HG02870 (cell line): ENCODE measurements around the gene PDXK.

Experiments
- ATAC-seq: cut with Tn5 transposase; IDR thresholded peaks from one replicate; pipeline ENCODE4 v1.9.1; 2021; ENCODE audit warnings: mild to moderate bottlenecking, moderate library complexity; ENCODE audit not compliant: unreplicated experiment

The PDXK gene

DNA sequence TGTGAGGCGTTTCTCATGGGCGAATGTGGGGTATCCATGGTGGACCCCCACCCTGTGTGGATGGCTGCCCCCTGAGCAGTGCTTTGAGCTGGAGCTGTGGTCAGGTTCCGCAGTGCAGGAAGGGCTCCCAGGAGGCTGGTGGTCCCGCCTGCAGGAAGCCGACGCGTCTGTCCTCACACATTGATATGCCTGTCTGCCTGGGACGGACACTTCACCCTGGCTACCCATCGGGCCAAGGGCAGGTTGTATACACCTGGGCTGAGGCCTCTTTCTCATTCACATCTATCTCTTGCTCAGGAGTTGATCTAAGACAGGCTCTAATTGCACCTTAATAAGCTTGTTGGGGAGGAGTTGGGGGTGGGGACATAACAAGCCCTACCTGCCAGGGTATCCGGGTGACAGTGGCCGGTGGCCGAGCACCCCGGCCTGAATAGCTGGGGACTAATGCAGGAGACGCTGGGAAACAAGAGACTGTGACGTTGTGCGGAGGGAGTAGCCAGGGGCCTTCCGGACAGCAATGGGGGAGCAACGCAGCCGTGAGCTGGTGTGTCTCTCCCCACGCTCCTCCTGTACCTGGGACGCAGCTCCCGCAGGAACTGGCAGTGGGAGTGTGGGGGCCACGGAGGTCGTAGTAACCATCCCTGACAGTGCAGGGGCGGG, 21.7 kb downstream of the PDXK start:
- no peak for ATAC-seq

DNA sequence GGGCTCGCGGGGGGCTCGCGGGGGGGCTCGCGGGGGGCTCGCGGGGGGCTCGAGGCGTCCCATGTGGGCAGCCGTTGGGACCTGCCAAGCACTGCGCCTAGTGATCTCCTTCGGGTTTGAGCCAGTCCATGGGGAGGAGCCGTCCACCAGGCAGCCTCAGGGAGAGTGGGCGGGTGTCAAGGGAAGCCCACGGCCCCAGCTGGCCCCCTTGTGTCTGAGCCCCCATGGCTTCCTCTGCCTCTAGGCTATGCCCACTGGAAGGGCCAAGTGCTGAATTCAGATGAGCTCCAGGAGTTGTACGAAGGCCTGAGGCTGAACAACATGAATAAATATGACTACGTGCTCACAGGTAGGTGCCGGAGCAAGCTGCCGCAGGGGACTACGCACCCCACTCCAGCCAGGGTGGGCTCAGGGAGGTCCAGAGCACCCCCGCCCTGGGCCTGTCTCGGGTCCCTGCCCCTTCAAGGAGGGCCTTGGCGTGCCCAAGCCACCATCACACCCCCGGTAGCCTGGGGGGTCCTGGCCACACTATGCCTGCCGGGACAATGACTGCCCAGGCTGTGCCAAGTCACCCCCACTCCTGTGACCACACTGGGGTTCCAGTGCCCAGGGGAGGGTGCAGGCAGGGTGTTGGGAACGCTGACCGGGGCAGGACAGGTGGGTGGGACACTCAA, 22.6 kb downstream of the PDXK start:
- ATAC-seq = no peak

DNA sequence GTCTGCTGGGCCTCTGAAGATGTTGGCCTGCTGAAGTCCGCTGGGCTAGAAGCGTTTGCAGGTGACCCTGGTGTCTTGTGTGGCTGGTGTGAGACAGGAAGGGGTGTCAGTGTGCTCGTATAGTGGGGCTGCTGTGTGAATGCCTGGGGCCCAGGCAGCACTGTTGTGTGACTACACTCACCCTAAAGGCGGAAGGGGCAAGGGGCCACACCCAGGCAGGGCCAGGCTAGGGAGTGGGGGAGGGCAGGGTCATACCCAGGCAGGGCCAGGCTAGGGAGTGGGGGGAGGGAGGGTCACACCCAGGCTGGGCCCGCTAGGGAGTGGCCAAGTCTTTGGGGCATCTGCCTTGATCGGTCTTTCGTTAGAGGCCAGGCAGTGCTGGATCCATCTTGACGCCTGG, 25.0 kb downstream of the PDXK start:
- ATAC-seq = no peak

DNA sequence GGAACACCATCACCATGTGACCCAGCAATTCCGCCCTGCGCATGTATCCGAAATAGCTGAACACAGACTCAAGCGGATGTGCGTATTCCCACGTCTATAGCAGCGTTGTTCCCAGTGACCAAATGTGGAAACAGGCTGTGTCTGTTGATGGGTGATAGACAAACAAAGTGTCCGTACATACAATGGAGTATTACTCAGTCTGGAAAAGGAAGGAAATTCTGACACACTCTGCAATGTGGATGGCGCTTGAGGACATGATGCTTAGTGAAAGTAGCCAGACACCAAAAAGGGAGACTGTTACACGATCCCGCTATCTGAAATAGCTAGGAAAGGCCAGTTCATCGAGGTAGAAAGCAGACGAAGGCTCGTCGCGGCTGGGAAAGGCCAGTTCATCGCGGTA, 25.8 kb downstream of the PDXK start:
- no peak for ATAC-seq

GRCh38 chr21:43745772-43746517, 27.0 kb downstream of the PDXK start:
- no peak for ATAC-seq

- ATAC-seq = no peak
Measured at GRCh38 chr21:43748622-43749021, 29.7 kb downstream of the PDXK start.

DNA sequence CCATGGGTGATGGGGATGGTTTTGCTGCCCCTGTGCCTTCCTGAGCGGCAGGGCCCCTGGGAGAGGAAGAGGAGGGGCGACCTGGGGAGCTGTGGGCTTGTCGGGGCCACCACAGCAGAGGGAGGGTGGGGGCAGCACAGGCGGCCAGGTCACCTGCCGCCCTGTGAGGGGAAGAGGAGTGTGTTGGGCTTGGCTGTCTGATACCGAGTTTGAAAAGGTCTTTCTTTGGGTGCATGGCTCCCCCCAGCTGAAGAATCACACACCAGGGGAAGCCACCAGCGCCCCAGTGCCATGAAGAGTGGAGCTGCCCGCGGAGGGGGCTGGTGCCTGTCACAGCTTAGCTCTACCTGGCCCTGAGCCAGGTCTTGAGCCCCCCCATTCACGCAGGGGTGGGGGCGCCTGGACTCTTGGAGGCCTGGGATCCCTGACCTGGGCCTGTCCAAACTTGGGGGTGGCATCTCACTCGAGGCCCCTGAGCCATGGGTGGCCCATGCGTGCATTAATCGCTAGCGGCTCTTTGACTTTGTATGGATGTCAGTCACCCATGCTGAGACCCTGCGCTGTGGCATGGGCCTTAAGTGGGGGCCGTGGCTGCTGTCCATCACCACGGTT, 30.8 kb downstream of the PDXK start:
- ATAC-seq = no peak

DNA sequence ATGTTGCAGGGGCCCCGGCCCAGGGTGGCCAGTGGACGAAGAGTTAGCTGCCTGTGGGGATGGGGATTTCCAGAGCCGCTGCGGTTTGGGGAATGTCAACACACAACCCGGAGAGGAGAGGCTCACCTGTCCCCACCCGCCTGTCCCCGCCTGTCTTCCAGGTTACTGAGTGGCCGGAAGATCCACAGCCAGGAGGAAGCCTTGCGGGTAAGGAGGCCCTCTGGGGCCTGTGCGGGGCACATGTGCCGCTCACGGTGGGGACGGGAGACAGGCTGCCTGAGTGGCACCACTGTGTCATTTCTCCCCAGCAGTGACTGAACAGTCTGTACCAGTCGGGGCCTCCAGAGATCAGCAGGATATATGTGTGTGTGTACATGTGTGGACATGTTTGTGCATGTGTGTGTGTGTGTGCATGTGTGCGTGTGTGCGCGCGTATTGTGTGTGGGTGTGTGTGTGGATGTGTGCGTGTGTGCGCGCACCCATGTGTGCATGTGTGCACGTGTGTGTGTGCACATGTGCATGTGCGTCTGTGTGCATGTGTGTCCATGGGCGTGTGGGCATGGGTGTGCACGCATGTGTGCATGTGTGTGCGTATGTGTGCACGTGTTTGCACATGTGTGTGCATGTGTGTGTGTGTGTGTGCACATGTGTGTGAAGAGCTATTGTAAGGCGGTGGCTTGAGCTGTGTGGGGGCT, 31.6 kb downstream of the PDXK start:
- ATAC-seq = no peak

DNA sequence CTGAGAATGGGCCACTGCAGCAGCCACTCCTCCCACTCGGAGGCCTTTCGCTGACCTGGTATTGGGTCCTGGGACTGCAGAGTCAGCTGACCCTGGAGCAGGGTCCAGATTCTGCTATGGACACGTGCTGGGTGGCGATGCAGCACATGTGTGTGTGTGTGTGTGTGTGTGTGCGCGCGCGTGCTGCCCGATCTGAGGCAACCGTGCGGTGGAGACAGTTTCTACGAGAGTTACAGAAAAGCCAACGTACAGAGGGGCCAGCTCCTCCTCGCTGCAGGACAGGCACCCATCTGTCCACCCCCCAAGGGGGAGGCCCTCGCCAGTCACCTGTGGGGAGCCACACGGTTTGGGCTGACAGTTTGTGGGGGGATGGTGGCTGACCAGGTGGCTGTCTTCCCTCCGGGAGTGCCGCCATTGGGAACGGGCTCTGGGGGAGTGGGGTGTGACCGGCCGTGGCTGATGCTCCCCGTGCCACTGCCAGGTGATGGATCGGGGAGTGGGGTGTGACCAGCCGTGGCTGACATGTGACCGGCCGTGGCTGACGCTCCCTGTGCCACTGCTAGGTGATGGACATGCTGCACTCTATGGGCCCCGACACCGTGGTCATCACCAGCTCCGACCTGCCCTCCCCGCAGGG, 33.1 kb downstream of the PDXK start:
- no peak for ATAC-seq

DNA sequence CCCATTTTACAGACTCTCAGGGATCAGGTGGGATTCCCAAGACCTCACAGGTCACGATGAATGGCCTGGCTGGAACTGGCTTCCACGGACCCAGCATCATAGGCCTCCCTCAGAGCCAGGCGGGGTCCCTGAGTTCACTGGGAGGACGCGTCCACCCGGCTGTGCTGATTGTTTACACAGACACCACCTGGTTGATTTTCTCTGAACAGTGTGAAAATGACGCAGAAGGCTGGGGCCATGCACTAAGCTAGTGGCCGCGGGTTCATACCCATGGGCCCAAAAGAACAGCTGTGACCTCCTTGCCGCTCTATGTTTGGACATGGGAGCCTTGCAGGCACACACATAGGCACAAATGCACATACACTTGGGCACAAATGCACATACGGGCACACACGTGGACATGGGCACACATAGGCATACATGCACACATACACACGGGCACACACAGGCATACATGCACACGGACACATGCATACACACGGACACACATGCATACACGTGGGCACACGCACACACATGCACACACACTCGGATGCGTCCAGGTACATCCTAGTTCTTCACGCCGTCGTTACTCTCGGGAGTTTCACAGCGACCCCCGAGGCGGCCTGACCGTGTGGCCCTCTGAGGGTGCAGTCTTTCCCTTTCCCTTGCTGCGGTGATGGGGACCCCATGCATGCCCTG, 34.0 kb downstream of the PDXK start:
- ATAC-seq = no peak

DNA sequence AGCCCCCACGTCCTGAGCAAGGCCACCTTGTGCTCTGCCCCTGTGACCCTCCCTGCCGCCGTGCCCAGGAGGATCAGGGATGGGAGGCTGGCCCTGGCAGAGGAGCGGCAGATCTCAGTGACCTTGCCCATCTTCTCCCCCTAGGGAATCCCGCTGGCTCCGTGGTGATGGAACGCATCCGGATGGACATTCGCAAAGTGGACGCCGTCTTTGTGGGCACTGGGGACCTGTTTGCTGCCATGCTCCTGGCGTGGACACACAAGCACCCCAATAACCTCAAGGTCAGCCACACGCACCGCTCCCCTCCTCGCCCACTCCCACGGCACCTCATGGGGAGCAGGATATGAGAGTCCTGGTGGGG, 34.5 kb downstream of the PDXK start:
- no peak for ATAC-seq

DNA sequence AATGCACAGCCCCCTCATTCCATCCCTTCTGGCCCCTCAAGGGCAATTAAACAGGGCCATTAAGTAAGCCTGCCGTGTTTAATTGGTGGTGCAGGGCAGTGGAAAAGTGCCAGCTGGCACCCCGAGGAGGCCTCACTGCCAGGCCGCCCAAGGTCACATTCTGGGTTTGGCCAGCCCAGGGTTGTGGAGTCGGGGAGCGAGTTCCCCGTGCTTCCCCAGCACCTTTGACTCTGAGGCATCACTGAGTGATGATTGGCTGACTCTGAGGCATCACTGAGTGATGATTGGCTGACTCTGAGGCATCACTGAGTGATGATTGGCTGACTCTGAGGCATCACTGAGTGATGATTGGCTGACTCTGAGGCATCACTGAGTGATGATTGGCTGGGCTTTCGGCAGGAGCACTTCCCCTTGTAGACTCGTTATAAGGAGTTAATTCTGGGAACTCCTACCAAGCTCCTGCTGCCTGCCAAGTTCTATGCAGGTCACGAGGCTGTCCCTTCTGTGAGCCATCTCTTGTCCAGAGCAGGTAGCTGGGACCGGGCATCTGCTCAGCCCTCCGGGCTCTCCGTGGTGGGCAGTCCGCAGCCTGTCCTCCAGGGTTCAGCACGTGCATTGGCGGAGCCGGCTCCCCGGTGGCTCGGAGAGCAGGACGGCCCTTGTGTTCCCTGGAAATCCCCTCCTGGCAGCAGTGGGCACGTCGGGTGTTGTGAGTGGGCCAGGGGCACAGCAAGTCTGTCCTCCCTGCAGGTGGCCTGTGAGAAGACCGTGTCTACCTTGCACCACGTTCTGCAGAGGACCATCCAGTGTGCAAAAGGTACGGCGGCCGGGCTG, 36.2 kb downstream of the PDXK start:
- no peak for ATAC-seq

- no peak for ATAC-seq
Measured at GRCh38 chr21:43755820-43756594, 37.1 kb downstream of the PDXK start.

DNA sequence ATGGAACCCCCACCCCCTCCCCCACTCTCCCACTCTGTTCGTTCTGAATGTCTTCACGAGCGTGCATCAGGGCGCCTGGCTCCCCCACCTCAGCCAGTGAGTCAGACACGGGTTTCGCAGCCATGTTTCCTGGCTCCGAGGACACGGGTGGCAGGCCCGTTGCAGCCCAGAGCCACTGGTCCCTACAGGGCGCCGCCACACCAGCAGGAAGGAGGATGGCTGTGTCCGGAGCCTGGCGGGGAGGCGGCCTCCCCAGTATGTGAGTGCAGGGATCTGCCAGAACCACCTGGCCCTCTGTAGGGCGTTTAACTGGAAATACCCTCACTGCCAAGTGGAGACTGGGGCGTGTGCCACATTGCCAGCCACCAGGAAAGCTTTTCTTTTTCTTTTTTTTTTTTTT, 38.7 kb downstream of the PDXK start:
- ATAC-seq = no peak

GRCh38 chr21:43758111-43758641, 39.2 kb downstream of the PDXK start:
- no peak for ATAC-seq

- no peak for ATAC-seq
Measured at GRCh38 chr21:43758811-43759210, 39.9 kb downstream of the PDXK start.

- ATAC-seq = no peak
Measured at GRCh38 chr21:43759651-43760050, 40.7 kb downstream of the PDXK start.

DNA sequence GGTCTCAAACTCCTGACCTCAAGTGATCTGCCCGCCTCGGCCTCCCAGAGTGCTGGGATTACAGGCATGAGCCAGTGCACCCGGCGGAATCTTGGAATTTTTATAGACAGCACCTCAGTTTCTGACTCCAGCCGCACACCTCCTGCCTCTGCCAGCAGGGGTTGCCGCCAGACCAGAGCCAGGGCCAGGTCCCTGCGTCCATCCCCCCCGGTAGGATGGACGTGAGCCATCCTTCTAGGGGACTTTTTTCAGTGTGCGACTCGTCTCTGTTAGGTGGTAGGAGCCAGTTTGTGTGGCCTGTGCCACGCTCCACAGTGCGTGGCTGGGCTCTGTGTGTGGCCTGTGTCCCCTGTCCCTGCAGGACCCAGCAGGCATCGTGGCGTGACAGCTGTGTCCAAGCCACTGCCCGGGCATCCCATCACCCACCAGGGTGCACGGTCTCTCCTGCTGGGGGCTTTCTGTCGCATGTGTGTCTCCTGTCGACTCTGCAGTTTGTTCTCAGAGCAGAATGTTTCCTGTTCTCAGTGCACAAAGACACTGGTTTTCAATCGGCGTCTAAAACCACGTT, 41.5 kb downstream of the PDXK start:
- no peak for ATAC-seq
